GM19193 (cell line): ENCODE results near the gene EIF5B.

Experiments used
- POLR2A ChIP-seq: IDR thresholded peaks from 4 replicates; pipeline ENCODE4 v1.6.1; 2011; ENCODE audit not compliant: insufficient read depth, insufficient read length; ENCODE audit errors: extremely low read depth

Gene EIF5B

GRCh38 chr2:99430614-99431291 is 93.6 kb downstream of the EIF5B start:
- no peak for TF ChIP-seq POLR2A

DNA sequence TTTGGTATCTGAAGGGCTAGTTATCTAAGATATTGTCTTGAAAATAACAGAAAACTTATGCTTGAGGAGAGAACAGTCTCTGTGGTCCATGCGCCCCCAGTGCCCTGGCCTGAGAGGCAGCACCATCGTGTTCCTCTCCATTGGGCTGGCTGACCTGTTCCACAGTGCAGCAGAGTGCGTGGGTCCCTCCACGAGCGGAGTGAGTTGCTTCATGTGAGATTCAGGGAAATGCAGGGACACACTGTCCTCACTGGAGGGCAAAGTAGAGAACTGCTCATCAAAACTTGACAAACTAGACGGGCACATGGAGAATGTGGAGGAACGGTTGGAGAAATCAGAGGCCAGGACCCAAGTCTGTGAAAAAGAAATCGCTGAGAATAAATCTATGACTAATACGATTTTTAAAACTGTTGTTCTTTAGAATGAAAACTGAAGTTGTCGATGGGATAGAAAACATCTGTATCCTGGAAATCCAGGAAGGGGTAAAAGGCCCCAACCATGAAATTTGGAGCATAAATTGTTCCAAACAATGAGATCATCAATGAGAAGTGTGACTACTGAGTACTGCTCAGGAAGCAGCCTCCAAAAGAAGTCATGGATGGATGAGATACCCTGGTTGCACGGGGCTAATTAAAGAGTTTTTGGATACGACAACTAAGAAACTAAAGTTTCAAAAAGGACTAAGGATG is 94.5 kb downstream of the EIF5B start:
- TF ChIP-seq POLR2A: no peak

GRCh38 chr2:99433340-99433739 is 96.2 kb downstream of the EIF5B start:
- no peak for TF ChIP-seq POLR2A

- TF ChIP-seq POLR2A: no peak
Measured at GRCh38 chr2:99436874-99437273, 99.7 kb downstream of the EIF5B start.

- no peak for TF ChIP-seq POLR2A
Measured at GRCh38 chr2:99439971-99440505, 102.8 kb downstream of the EIF5B start.

DNA sequence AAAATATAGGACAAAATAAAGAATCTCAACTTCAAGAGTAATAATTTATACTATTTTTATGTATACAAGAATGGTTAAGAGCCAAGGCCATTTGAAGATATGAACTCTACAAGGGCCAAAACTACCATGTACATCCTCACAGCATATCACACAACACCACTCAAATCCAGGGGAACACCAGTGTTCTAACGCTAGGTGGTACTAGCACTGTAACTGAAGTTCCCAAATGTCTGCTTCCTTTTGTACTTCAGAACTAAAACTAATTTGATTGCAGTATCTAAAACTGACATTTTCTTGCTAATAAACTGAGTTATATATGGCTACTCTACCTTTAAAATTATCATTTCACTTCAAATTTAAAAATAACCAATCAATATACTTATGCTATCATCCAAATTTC is 105.6 kb downstream of the EIF5B start:
- no peak for TF ChIP-seq POLR2A

GRCh38 chr2:99444222-99444621 is 107.0 kb downstream of the EIF5B start:
- no peak for TF ChIP-seq POLR2A

GRCh38 chr2:99445065-99445464 is 107.9 kb downstream of the EIF5B start:
- TF ChIP-seq POLR2A: no peak

- TF ChIP-seq POLR2A: no peak
Measured at GRCh38 chr2:99448556-99448955, 111.4 kb downstream of the EIF5B start.

- no peak for TF ChIP-seq POLR2A
Measured at GRCh38 chr2:99450199-99450598, 113.0 kb downstream of the EIF5B start.
